NCI-H1436 treated with DMSO at 0.1 percent for 48 hours (cell line): ENCODE results near the gene C1orf167.
"Not testable (repeated sequence)": the region's sequence is repeated elsewhere in the genome, so short reads cannot be mapped to it uniquely, and the experiment has no call there.

Experiments used
- DNase-seq: peaks from one replicate; lab custom pipeline; 2025; lab: John Stamatoyannopoulos, UW

C1orf167 gene

GRCh38 chr1:11800756-11801433, 38.9 kb downstream of the C1orf167 start:
- no peak for DNase-seq

GRCh38 chr1:11802616-11802972, 40.6 kb downstream of the C1orf167 start:
- no peak for DNase-seq

GRCh38 chr1:11802973-11803885, 41.2 kb downstream of the C1orf167 start:
- DNase-seq = peak; percentile 65

GRCh38 chr1:11803924-11804665, 42.1 kb downstream of the C1orf167 start:
- not testable (repeated sequence) for DNase-seq

GRCh38 chr1:11804666-11805421, 42.9 kb downstream of the C1orf167 start:
- peak; percentile 45 for DNase-seq

- DNase-seq = peak; percentile 94
These were observed 43.7 kb downstream of the C1orf167 start, which contains the start of the genes CLCN6 and MTHFR for GRCh38 chr1:11805422-11806306. Gene CLCN6, plus strand, starts transcription at chr1:11806191. Its CDS starts 72 bp downstream, at chr1:11806263. Gene MTHFR, minus strand, starts transcription at chr1:11805964. Its CDS starts 2,848 bp downstream, at chr1:11803116.

- no peak for DNase-seq
These were observed 44.4 kb downstream of the C1orf167 start for GRCh38 chr1:11806307-11806936.

GRCh38 chr1:11807133-11807532, 45.1 kb downstream of the C1orf167 start:
- DNase-seq = no peak

GRCh38 chr1:11813021-11813420, 51.0 kb downstream of the C1orf167 start:
- DNase-seq = no peak

- DNase-seq = no peak
These were observed 55.2 kb downstream of the C1orf167 start for GRCh38 chr1:11817192-11817591.

GRCh38 chr1:11822091-11822490, 60.1 kb downstream of the C1orf167 start:
- no peak for DNase-seq

GRCh38 chr1:11823366-11824137, 61.6 kb downstream of the C1orf167 start:
- no peak for DNase-seq

- DNase-seq = no peak
These were observed 63.1 kb downstream of the C1orf167 start for GRCh38 chr1:11825131-11825530.

- no peak for DNase-seq
These were observed 65.0 kb downstream of the C1orf167 start for GRCh38 chr1:11826946-11827345.

GRCh38 chr1:11828511-11828910, 66.5 kb downstream of the C1orf167 start:
- DNase-seq = no peak

GRCh38 chr1:11831945-11832725, 70.1 kb downstream of the C1orf167 start:
- no peak for DNase-seq

GRCh38 chr1:11833497-11833896, 71.5 kb downstream of the C1orf167 start:
- no peak for DNase-seq

- no peak for DNase-seq
These were observed 71.9 kb downstream of the C1orf167 start for GRCh38 chr1:11833900-11834299.
